Measurements from ENCODE around the gene NEO1. TPM values are rescaled to one million over a fixed set of nuclear protein-coding genes. Genes with fewer than 3 reads are reported as not detected.

Gene NEO1
- total RNA-seq, 1 donor from 2014 or later: 26.6 TPM

DNA sequence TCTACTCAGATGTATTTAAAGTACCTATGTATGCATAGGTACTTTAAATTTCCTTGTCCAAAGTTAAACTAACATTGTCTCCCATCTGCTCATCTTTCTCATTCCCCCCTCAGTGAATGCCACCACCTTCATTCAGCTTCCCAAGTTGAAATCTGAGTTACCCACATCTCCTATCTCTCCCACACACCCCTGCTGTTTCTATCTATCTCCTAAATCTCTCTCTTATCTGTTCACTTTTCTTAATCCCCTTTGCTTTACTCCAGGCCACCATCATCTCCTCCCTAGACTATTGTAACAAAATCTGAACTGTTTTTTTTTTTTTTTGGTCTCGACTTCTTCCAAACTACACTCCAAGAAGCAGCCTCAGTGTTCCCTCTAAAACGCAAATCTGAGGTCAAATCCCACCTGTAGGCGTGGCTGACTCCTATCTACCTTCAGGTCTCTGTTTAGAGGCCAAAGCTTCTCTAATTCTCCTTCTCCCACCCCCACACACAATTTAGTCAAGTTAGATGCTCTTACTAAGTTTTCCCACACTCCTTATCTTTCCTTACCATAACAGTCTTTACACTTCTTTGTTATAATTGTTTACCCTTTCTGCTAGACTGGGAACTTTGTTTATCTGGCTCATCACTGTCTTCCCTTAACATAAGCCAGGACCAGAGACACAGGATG, 3.5 kb upstream of the NEO1 start:
- Histone ChIP-seq H3K36me3 (ENCODE audit: control insufficient read depth, insufficient read depth, low read length) (no peaks in the 10 kb centered on the region), H3K27me3 (ENCODE audit: control insufficient read depth, insufficient read depth, low read length) (no peaks in the 10 kb centered on the region), H3K4me3 (ENCODE audit: low read depth, low read length) (no peak overlapping the region)
- no peak for TF ChIP-seq CTCF (IDR thresholded peaks at IDR 0.05; ENCODE audit: insufficient read depth, low read length, poor library complexity, severe bottlenecking)
- no peak for DNase-seq (ENCODE audit: low read depth)

DNA sequence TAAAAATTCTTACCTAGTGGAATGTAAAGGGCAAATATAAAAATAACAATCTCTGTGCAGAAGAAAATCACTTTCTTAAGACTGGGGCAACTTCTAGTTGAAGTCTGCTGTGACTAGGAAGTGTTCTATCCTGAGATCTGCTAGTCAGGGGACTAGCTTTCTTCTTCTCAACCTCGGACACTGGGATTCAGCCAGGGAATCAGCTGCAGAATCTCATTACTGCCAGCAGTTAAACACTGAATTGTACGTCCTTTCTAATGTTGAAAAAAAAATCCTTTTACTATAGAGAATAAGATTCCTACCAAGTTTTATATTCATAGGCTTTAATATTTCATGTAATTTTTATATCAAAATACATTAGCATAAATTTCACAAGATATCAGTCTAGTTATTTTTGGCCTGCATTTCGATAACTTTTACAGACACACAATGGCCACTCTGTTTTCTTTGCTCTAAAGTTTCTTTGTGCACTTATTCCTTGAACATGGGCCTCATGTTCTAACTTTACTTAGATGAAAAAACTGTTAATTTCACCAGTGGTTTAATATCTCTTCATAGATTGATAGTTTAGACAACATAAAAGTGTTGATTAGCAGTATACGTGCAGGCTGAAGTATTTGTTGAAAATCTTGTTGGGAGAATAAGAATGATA, 2.6 kb upstream of the NEO1 start:
- H3K36me3 ChIP-seq (ENCODE audit: control insufficient read depth, insufficient read depth, low read length): no peaks in the 10 kb centered on the region
- no peaks in the 10 kb centered on the region for H3K27me3 ChIP-seq (ENCODE audit: control insufficient read depth, insufficient read depth, low read length)
- no peak overlapping the region for H3K4me3 ChIP-seq (ENCODE audit: low read depth, low read length)
- DNase-seq (ENCODE audit: low read depth): no peak
- TF ChIP-seq CTCF (IDR thresholded peaks at IDR 0.05; ENCODE audit: insufficient read depth, low read length, poor library complexity, severe bottlenecking): no peak

DNA sequence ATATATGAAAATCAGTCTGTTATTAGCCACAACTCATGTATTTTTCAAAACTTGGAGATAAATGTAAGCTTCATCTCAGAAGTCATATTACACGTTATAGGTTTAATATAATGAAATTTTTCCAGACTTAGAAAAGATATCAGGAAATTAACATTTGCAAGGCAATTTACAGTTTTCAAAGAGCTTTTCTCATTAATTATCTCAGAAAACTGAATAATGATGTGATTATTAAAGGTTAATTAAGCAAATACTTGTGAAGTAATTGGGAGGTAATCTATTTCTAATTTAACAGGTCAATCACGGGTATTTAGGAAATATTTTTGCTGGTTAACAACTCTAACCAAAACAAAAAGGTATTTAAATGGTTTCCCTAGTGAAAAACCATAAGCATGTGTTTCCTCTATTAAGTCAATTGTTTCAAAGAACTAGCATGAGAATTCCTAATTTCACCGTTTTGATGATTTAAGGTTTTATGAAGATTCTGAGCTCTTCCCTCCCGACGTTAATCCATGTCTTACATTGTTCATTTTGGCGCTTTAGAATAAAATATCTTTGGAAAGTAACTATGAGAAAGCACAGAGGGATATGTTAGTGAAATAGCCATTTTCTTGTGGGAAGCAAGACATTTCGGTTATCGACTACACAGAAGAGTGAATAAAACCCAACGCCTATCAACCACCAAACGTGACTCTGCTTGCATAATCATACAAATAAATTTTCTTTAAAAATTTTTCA, 1.5 kb upstream of the NEO1 start:
- no peaks in the 10 kb centered on the region for H3K27me3 ChIP-seq (ENCODE audit: control insufficient read depth, insufficient read depth, low read length)
- no peak for DNase-seq (ENCODE audit: low read depth)
- no peak for TF ChIP-seq CTCF (IDR thresholded peaks at IDR 0.05; ENCODE audit: insufficient read depth, low read length, poor library complexity, severe bottlenecking)
- H3K4me3 ChIP-seq (ENCODE audit: low read depth, low read length): peak overlapping the region; percentile 52
- no peaks in the 10 kb centered on the region for H3K36me3 ChIP-seq (ENCODE audit: control insufficient read depth, insufficient read depth, low read length)

GRCh38 chr15:73051391-73051806, 864 bp upstream of the NEO1 start:
- no peak for TF ChIP-seq CTCF (IDR thresholded peaks at IDR 0.05; ENCODE audit: insufficient read depth, low read length, poor library complexity, severe bottlenecking)
- DNase-seq (ENCODE audit: low read depth): no peak

GRCh38 chr15:73052653-73053397, 562 bp downstream of the NEO1 start:
- TF ChIP-seq CTCF (IDR thresholded peaks at IDR 0.05; ENCODE audit: insufficient read depth, low read length, poor library complexity, severe bottlenecking): peak; percentile 46
- no peaks in the 10 kb centered on the region for H3K36me3 ChIP-seq (ENCODE audit: control insufficient read depth, insufficient read depth, low read length)
- H3K27me3 ChIP-seq (ENCODE audit: control insufficient read depth, insufficient read depth, low read length): no peaks in the 10 kb centered on the region
- H3K4me3 ChIP-seq (ENCODE audit: low read depth, low read length): peak overlapping the region; percentile 78
- no peak for DNase-seq (ENCODE audit: low read depth)

More at GRCh38 chr15:73051391-73051806, 864 bp upstream of the NEO1 start:
- Histone ChIP-seq H3K36me3 (ENCODE audit: control insufficient read depth, insufficient read depth, low read length) (no peaks in the 10 kb centered on the region), H3K4me3 (ENCODE audit: low read depth, low read length) (peak overlapping the region; percentile 52), H3K27me3 (ENCODE audit: control insufficient read depth, insufficient read depth, low read length) (no peaks in the 10 kb centered on the region)
